Ishikawa (cell line): Measurements from ENCODE around the gene CDX1.

ENCODE experiments used
- EP300 ChIP-seq: IDR thresholded peaks from 2 replicates; pipeline ENCODE4 v1.6.1; 2012; ENCODE audit warnings: borderline replicate concordance
- REST ChIP-seq: IDR thresholded peaks from 2 replicates; pipeline ENCODE4 v1.6.1; 2012; ENCODE audit warnings: low read depth, mild to moderate bottlenecking
- TAF1 ChIP-seq: IDR thresholded peaks from 2 replicates; pipeline ENCODE4 v1.6.1; 2012; ENCODE audit warnings: low read depth, mild to moderate bottlenecking
- TEAD4 ChIP-seq: IDR thresholded peaks from 2 replicates; pipeline ENCODE4 v1.6.1; 2012
- YY1 ChIP-seq: IDR thresholded peaks from 2 replicates; pipeline ENCODE4 v1.6.1; 2012; ENCODE audit warnings: low read depth

GRCh38 chr5:150227036-150227435 lies 60.5 kb downstream of the CDX1 start:
- no peak for TF ChIP-seq TAF1
- TF ChIP-seq TEAD4 = no peak
- no peak for TF ChIP-seq EP300
- no peak for TF ChIP-seq REST
- TF ChIP-seq YY1 = no peak
